SK-N-SH treated with all-trans-retinoic acid at 6 μM for 48 hours (cell line): ENCODE data around the gene RAG1.
A peak's percentile ranks its signal among the peaks of the same experiment; 100 is the strongest.

Experiments used
- ATAC-seq: fragments of 200-7000 bp; cut with Tn5 transposase; 3 replicates; pipeline ENCODE4 v1.9.1; 2020; ENCODE audit warnings: mild to moderate bottlenecking, moderate library complexity
- ARNTL ChIP-seq: fragments of 450-650 bp; formaldehyde crosslinking; IDR thresholded peaks from 2 replicates; pipeline ENCODE4 v1.5.0; 2020; ENCODE audit warnings: low read depth, mild to moderate bottlenecking, moderate library complexity, borderline replicate concordance
- BACH2 ChIP-seq: fragments of 250-450 bp; sonication (Bioruptor Pico); IDR thresholded peaks from 2 replicates; pipeline ENCODE4 v1.9.0; 2021; ENCODE audit warnings: mild to moderate bottlenecking, borderline replicate concordance
- CSDC2 ChIP-seq: fragments of 250-450 bp; sonication (Bioruptor Pico); IDR thresholded peaks from 2 replicates; pipeline ENCODE4 v1.5.0; 2020; ENCODE audit warnings: mild to moderate bottlenecking, moderate library complexity
- ESRRG ChIP-seq: fragments of 250-450 bp; sonication (Bioruptor Pico); IDR thresholded peaks from 2 replicates; pipeline ENCODE4 v1.6.1; 2021; ENCODE audit warnings: mild to moderate bottlenecking
- GLIS3 ChIP-seq: fragments of 250-450 bp; sonication (Bioruptor Pico); IDR thresholded peaks from 2 replicates; pipeline ENCODE4 v1.5.0; 2020; ENCODE audit warnings: mild to moderate bottlenecking, moderate library complexity
- OSR1 ChIP-seq: fragments of 250-450 bp; sonication (Bioruptor Pico); IDR thresholded peaks from 2 replicates; pipeline ENCODE4 v1.8.0; 2022; ENCODE audit warnings: moderate library complexity, mild to moderate bottlenecking, inconsistent platforms
- PATZ1 ChIP-seq: fragments of 250-450 bp; sonication (Bioruptor Pico); IDR thresholded peaks from 2 replicates; pipeline ENCODE4 v1.8.0; 2020; ENCODE audit warnings: mild to moderate bottlenecking, moderate library complexity, borderline replicate concordance
- PPARA ChIP-seq: fragments of 250-450 bp; sonication (Bioruptor Pico); IDR thresholded peaks from 2 replicates; pipeline ENCODE4 v1.5.0; 2020; ENCODE audit warnings: mild to moderate bottlenecking, borderline replicate concordance
- RARB ChIP-seq: fragments of 250-450 bp; sonication (Bioruptor Pico); IDR thresholded peaks from 2 replicates; pipeline ENCODE4 v1.8.0; 2021; ENCODE audit warnings: mild to moderate bottlenecking, moderate library complexity
- SNAI2 ChIP-seq: fragments of 250-450 bp; sonication (Bioruptor Pico); IDR thresholded peaks from 2 replicates; pipeline ENCODE4 v1.5.0; 2020; ENCODE audit warnings: mild to moderate bottlenecking, moderate library complexity
- TCF4 ChIP-seq: fragments of 250-450 bp; sonication (Bioruptor Pico); IDR thresholded peaks from 2 replicates; pipeline ENCODE4 v1.8.0; 2021; ENCODE audit warnings: mild to moderate bottlenecking, moderate library complexity, borderline replicate concordance
- ZC3H10 ChIP-seq: fragments of 250-450 bp; sonication (Bioruptor Pico); IDR thresholded peaks from 2 replicates; pipeline ENCODE4 v1.5.1; 2021; ENCODE audit warnings: mild to moderate bottlenecking, moderate library complexity
- ZFP3 ChIP-seq: fragments of 250-450 bp; sonication (Bioruptor Pico); IDR thresholded peaks from 2 replicates; pipeline ENCODE4 v1.5.0; 2020; ENCODE audit warnings: mild to moderate bottlenecking, moderate library complexity
- ZFP30 ChIP-seq: fragments of 450-650 bp; formaldehyde crosslinking; IDR thresholded peaks from 2 replicates; pipeline ENCODE4 v1.5.0; 2022; ENCODE audit warnings: mild to moderate bottlenecking, moderate library complexity
- ZNF565 ChIP-seq: fragments of 450-650 bp; formaldehyde crosslinking; conservative IDR thresholded peaks from 2 replicates; pipeline ENCODE4 v1.5.0; 2020; ENCODE audit warnings: low read depth, mild to moderate bottlenecking, moderate library complexity
- ZNF70 ChIP-seq: fragments of 450-650 bp; formaldehyde crosslinking; IDR thresholded peaks from 2 replicates; pipeline ENCODE4 v1.5.0; 2020; ENCODE audit warnings: mild to moderate bottlenecking, moderate library complexity
- ZNF8 ChIP-seq: fragments of 450-650 bp; formaldehyde crosslinking; IDR thresholded peaks from 2 replicates; pipeline ENCODE4 v1.5.0; 2020; ENCODE audit warnings: mild to moderate bottlenecking, moderate library complexity
- TF ChIP-seq, protein P1 (sequence below): fragments of 250-450 bp; sonication (Bioruptor Pico); IDR thresholded peaks from 2 replicates; pipeline ENCODE4 v1.5.1; 2021; ENCODE audit warnings: mild to moderate bottlenecking, moderate library complexity
- TF ChIP-seq, protein P2 (sequence below): fragments of 250-450 bp; sonication (Bioruptor Pico); IDR thresholded peaks from 2 replicates; pipeline ENCODE4 v1.8.0; 2021; ENCODE audit warnings: low read depth, mild to moderate bottlenecking, moderate library complexity, borderline replicate concordance
- TF ChIP-seq, protein P3 (sequence below): fragments of 250-450 bp; sonication (Bioruptor Pico); IDR thresholded peaks from 2 replicates; pipeline ENCODE4 v1.5.0; 2020; ENCODE audit warnings: mild to moderate bottlenecking, moderate library complexity

RAG1 gene

GRCh38 chr11:36586543-36586942 lies 18.7 kb downstream of the RAG1 start (continued):
- TF ChIP-seq ZC3H10 (CRISPR knock-in tag) (no peak), ZFP30 (CRISPR knock-in tag) (no peak), RARB (CRISPR knock-in tag) (no peak)

- no peak for ATAC-seq
- TF ChIP-seq ESRRG (no peak), ZFP30 (CRISPR knock-in tag) (no peak), ZNF565 (CRISPR knock-in tag) (no peak), ARNTL (CRISPR knock-in tag) (no peak), PATZ1 (no peak)
- TF ChIP-seq, protein P1, sequence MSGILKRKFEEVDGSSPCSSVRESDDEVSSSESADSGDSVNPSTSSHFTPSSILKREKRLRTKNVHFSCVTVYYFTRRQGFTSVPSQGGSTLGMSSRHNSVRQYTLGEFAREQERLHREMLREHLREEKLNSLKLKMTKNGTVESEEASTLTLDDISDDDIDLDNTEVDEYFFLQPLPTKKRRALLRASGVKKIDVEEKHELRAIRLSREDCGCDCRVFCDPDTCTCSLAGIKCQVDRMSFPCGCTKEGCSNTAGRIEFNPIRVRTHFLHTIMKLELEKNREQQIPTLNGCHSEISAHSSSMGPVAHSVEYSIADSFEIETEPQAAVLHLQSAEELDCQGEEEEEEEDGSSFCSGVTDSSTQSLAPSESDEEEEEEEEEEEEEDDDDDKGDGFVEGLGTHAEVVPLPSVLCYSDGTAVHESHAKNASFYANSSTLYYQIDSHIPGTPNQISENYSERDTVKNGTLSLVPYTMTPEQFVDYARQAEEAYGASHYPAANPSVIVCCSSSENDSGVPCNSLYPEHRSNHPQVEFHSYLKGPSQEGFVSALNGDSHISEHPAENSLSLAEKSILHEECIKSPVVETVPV: no peak
Observed at GRCh38 chr11:36588099-36588498, 20.3 kb downstream of the RAG1 start.

DNA sequence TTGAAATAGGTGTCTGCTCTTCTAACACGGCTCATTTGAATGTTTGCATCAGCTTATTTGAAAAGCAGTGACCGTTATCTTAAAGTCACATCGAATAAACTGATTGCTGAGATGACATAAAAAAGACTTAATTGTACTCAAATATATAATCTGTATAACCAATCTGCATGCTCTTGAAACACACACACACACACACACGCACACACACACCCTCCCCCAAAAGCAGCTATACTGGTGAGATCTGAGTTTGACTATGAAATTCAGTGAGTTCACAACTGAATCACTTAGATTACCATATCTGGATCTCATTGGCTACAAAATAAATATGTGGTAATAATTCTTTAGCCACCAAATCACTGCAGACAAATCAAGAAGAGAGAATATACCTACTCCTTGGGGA lies 22.7 kb downstream of the RAG1 start:
- ATAC-seq: no peak
- TF ChIP-seq TCF4 (CRISPR knock-in tag): peak; percentile 23; the same call in 1 of the 2 replicates
- TF ChIP-seq CSDC2 (CRISPR knock-in tag): no peak
- no peak for TF ChIP-seq ESRRG
- TF ChIP-seq ZNF70 (CRISPR knock-in tag): no peak
- no peak for TF ChIP-seq SNAI2 (CRISPR knock-in tag)
- TF ChIP-seq PATZ1: no peak
- no peak for TF ChIP-seq ZFP3 (CRISPR knock-in tag)
- TF ChIP-seq, protein P2, sequence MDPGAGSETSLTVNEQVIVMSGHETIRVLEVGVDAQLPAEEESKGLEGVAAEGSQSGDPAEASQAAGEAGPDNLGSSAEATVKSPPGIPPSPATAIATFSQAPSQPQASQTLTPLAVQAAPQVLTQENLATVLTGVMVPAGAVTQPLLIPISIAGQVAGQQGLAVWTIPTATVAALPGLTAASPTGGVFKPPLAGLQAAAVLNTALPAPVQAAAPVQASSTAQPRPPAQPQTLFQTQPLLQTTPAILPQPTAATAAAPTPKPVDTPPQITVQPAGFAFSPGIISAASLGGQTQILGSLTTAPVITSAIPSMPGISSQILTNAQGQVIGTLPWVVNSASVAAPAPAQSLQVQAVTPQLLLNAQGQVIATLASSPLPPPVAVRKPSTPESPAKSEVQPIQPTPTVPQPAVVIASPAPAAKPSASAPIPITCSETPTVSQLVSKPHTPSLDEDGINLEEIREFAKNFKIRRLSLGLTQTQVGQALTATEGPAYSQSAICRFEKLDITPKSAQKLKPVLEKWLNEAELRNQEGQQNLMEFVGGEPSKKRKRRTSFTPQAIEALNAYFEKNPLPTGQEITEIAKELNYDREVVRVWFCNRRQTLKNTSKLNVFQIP (CRISPR knock-in tag): no peak
- TF ChIP-seq, all 23 proteins: peak for 1

GRCh38 chr11:36591433-36591832 lies 23.6 kb downstream of the RAG1 start:
- TF ChIP-seq TCF4 (CRISPR knock-in tag): no peak
- TF ChIP-seq BACH2 (CRISPR knock-in tag): no peak
- no peak for TF ChIP-seq RARB (CRISPR knock-in tag)
- no peak for TF ChIP-seq PATZ1
- ATAC-seq: no peak

DNA sequence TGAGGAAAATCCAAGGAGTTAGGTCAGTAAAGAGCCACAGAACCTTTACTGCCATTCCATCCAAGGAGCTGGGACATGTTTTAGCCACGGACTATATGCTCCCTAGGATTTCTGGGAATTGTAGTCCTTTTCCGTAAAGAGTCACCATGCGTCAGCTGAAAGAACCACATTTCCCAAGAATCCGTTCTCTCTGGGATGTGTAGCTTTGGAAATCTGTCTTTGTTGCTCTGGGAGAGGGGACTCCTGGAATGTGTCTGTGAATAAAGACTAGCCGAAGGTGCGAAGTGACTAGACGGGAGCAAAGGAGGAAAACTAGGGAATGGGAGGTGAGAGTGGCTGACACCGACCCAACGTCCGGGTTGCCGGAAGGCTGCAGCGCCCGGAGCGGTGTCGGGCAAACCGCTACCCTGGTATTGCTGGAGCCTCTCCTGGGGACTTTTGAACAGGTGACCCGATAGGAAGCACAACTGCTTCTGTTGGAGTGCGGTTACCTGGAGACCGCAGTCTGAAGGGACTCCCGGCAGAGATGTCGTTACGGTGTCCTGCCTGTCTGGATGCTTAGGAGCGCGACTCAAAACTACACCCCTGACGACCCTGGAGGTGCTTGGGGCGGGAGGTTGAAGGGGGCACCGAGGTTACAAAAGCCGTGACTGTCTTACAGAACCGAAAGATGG lies 26.6 kb downstream of the RAG1 start, which contains the start of gene IFTAP:
TSS of gene IFTAP (plus strand) at position 187 of the 674 bp plus-strand sequence. CDS start 15,602 bp downstream, outside the sequence.
- no peak for TF ChIP-seq OSR1
- peak; percentile 52; the same call in 1 of the 2 replicates for TF ChIP-seq SNAI2 (CRISPR knock-in tag)
- TF ChIP-seq ARNTL (CRISPR knock-in tag): no peak
- no peak for TF ChIP-seq ZNF70 (CRISPR knock-in tag)
- no peak for TF ChIP-seq PPARA (CRISPR knock-in tag)
- TF ChIP-seq BACH2 (CRISPR knock-in tag): no peak
- TF ChIP-seq PATZ1: no peak
- TF ChIP-seq, protein P3, sequence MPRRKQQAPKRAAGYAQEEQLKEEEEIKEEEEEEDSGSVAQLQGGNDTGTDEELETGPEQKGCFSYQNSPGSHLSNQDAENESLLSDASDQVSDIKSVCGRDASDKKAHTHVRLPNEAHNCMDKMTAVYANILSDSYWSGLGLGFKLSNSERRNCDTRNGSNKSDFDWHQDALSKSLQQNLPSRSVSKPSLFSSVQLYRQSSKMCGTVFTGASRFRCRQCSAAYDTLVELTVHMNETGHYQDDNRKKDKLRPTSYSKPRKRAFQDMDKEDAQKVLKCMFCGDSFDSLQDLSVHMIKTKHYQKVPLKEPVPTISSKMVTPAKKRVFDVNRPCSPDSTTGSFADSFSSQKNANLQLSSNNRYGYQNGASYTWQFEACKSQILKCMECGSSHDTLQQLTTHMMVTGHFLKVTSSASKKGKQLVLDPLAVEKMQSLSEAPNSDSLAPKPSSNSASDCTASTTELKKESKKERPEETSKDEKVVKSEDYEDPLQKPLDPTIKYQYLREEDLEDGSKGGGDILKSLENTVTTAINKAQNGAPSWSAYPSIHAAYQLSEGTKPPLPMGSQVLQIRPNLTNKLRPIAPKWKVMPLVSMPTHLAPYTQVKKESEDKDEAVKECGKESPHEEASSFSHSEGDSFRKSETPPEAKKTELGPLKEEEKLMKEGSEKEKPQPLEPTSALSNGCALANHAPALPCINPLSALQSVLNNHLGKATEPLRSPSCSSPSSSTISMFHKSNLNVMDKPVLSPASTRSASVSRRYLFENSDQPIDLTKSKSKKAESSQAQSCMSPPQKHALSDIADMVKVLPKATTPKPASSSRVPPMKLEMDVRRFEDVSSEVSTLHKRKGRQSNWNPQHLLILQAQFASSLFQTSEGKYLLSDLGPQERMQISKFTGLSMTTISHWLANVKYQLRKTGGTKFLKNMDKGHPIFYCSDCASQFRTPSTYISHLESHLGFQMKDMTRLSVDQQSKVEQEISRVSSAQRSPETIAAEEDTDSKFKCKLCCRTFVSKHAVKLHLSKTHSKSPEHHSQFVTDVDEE (CRISPR knock-in tag): peak; percentile 79; the same call in 1 of the 2 replicates
- TF ChIP-seq GLIS3 (CRISPR knock-in tag): no peak
- 0 out of 2 replicates have a peak, but pooled peaks have one; percentile 50 for TF ChIP-seq ZFP3 (CRISPR knock-in tag)
- no peak for TF ChIP-seq ZNF8 (CRISPR knock-in tag)
- peak; percentile 100 for ATAC-seq
